ENCODE measurements around the gene PSD2. TPM values are rescaled to one million over a fixed set of nuclear protein-coding genes. Genes with fewer than 3 reads are reported as not detected.

The PSD2 gene
- total RNA-seq, 1 donor from 2014 or later, result 0.15 TPM

GRCh38 chr5:139847091-139847490, 51.5 kb downstream of the PSD2 start:
- H3K27ac Mint-ChIP-seq (ENCODE audit: unreplicated experiment), result no peak overlapping the region
- no peak for DNase-seq (ENCODE audit: low spot score)
- H3K9me3 Mint-ChIP-seq (ENCODE audit: unreplicated experiment), result no peaks in the 10 kb centered on the region
- H3K4me3 Mint-ChIP-seq (ENCODE audit: unreplicated experiment), result no peak overlapping the region
- peaks cover 24% of the 10 kb centered on the region for H3K27me3 Mint-ChIP-seq (ENCODE audit: unreplicated experiment)
- TF ChIP-seq CTCF (IDR thresholded peaks at IDR 0.05; ENCODE audit: unreplicated experiment), result no peak
- peaks cover 3% of the 10 kb centered on the region for H3K36me3 Mint-ChIP-seq (ENCODE audit: low read depth, unreplicated experiment)
- H3K4me1 Mint-ChIP-seq (ENCODE audit: unreplicated experiment), result peaks cover 14% of the 10 kb centered on the region

- no peaks in the 10 kb centered on the region for H3K9me3 Mint-ChIP-seq (ENCODE audit: unreplicated experiment)
- TF ChIP-seq CTCF (IDR thresholded peaks at IDR 0.05; ENCODE audit: unreplicated experiment), result no peak
- DNase-seq (ENCODE audit: low spot score), result peak; percentile 61
- no peak overlapping the region for H3K27ac Mint-ChIP-seq (ENCODE audit: unreplicated experiment)
- peaks cover 12% of the 10 kb centered on the region for H3K4me1 Mint-ChIP-seq (ENCODE audit: unreplicated experiment)
- H3K4me3 Mint-ChIP-seq (ENCODE audit: unreplicated experiment), result no peak overlapping the region
- peaks cover 28% of the 10 kb centered on the region for H3K27me3 Mint-ChIP-seq (ENCODE audit: unreplicated experiment)
- H3K36me3 Mint-ChIP-seq (ENCODE audit: low read depth, unreplicated experiment), result no peaks in the 10 kb centered on the region
Observed at GRCh38 chr5:139847790-139848507, 52.3 kb downstream of the PSD2 start.

GRCh38 chr5:139848508-139849100, 53.0 kb downstream of the PSD2 start:
- Mint-ChIP-seq H3K27me3 (ENCODE audit: unreplicated experiment) (peaks cover 28% of the 10 kb centered on the region), H3K9me3 (ENCODE audit: unreplicated experiment) (no peaks in the 10 kb centered on the region), H3K36me3 (ENCODE audit: low read depth, unreplicated experiment) (no peaks in the 10 kb centered on the region), H3K4me1 (ENCODE audit: unreplicated experiment) (peaks cover 18% of the 10 kb centered on the region), H3K27ac (ENCODE audit: unreplicated experiment) (no peak overlapping the region), H3K4me3 (ENCODE audit: unreplicated experiment) (peak overlapping the region; percentile 84)
- DNase-seq (ENCODE audit: low spot score), result no peak
- TF ChIP-seq CTCF (IDR thresholded peaks at IDR 0.05; ENCODE audit: unreplicated experiment), result no peak

GRCh38 chr5:139849501-139849900, 53.9 kb downstream of the PSD2 start:
- H3K4me1 Mint-ChIP-seq (ENCODE audit: unreplicated experiment), result peaks cover 22% of the 10 kb centered on the region
- TF ChIP-seq CTCF (IDR thresholded peaks at IDR 0.05; ENCODE audit: unreplicated experiment), result no peak
- no peaks in the 10 kb centered on the region for H3K9me3 Mint-ChIP-seq (ENCODE audit: unreplicated experiment)
- H3K36me3 Mint-ChIP-seq (ENCODE audit: low read depth, unreplicated experiment), result no peaks in the 10 kb centered on the region
- peak overlapping the region; percentile 10 for H3K4me3 Mint-ChIP-seq (ENCODE audit: unreplicated experiment)
- peak overlapping the region; percentile 67 for H3K27ac Mint-ChIP-seq (ENCODE audit: unreplicated experiment)
- H3K27me3 Mint-ChIP-seq (ENCODE audit: unreplicated experiment), result peaks cover 28% of the 10 kb centered on the region
- DNase-seq (ENCODE audit: low spot score), result no peak

GRCh38 chr5:139849942-139850341, 54.3 kb downstream of the PSD2 start:
- Mint-ChIP-seq H3K27ac (ENCODE audit: unreplicated experiment) (peak overlapping the region; percentile 67), H3K4me1 (ENCODE audit: unreplicated experiment) (peaks cover 22% of the 10 kb centered on the region), H3K4me3 (ENCODE audit: unreplicated experiment) (no peak overlapping the region), H3K36me3 (ENCODE audit: low read depth, unreplicated experiment) (no peaks in the 10 kb centered on the region), H3K9me3 (ENCODE audit: unreplicated experiment) (no peaks in the 10 kb centered on the region), H3K27me3 (ENCODE audit: unreplicated experiment) (peaks cover 25% of the 10 kb centered on the region)
- DNase-seq (ENCODE audit: low spot score), result no peak
- no peak for TF ChIP-seq CTCF (IDR thresholded peaks at IDR 0.05; ENCODE audit: unreplicated experiment)

Data from endothelial cell (in vitro differentiated cells).